ENCODE results near the gene ELMO2. TPM values are rescaled to one million over a fixed set of nuclear protein-coding genes. Genes with fewer than 3 reads are reported as not detected.

ELMO2 gene, protein sequence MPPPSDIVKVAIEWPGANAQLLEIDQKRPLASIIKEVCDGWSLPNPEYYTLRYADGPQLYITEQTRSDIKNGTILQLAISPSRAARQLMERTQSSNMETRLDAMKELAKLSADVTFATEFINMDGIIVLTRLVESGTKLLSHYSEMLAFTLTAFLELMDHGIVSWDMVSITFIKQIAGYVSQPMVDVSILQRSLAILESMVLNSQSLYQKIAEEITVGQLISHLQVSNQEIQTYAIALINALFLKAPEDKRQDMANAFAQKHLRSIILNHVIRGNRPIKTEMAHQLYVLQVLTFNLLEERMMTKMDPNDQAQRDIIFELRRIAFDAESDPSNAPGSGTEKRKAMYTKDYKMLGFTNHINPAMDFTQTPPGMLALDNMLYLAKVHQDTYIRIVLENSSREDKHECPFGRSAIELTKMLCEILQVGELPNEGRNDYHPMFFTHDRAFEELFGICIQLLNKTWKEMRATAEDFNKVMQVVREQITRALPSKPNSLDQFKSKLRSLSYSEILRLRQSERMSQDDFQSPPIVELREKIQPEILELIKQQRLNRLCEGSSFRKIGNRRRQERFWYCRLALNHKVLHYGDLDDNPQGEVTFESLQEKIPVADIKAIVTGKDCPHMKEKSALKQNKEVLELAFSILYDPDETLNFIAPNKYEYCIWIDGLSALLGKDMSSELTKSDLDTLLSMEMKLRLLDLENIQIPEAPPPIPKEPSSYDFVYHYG
- 25.8 and 29.0 TPM in 2 replicates for total RNA-seq (2011; cell fraction: chromatin; rRNA removed; ENCODE audit: low replicate concordance)
- 10.8 and 12.8 TPM in 2 replicates for total RNA-seq (2011; cell fraction: nucleolus; rRNA removed)
- total RNA-seq (2011; cell fraction: nucleoplasm; rRNA removed): 19.3 and 27.9 TPM in 2 replicates
- 7.5 and 10.5 TPM in 2 replicates for total RNA-seq (2014; rRNA removed)
- total RNA-seq (2014; rRNA removed; fragmentation: Illumina TruSeq; extraction: Trizol): 10.2 and 10.6 TPM in 2 replicates
- total RNA-seq (2015; rRNA removed; fragmentation: Illumina TruSeq; extraction: Trizol): 14.3 and 16.8 TPM in 2 replicates
- 16.5 and 19.6 TPM in 2 replicates for total RNA-seq (2021)
- 16.4 and 17.6 TPM in 2 replicates for polyA plus RNA-seq (2011; rRNA removed)
- polyA plus RNA-seq (2011; cell fraction: cytosol; rRNA removed): 22.4 and 24.3 TPM in 2 replicates
- polyA plus RNA-seq (2011; cell fraction: nucleus; rRNA removed): 32.1 and 38.6 TPM in 2 replicates
- polyA plus RNA-seq (2012): 13.4 and 16.5 TPM in 2 replicates
- polyA plus RNA-seq (2014; fragmentation: Illumina TruSeq; extraction: Trizol): 16.4 and 21.5 TPM in 2 replicates
- polyA plus RNA-seq (2014; fragmentation: Nextera tagmentation; extraction: Ambion mirVana): 10 to 100 TPM in 1 of 2 experiments, 1 to 10 TPM in 1; 8.8 to 15.9 TPM
- 12.2 and 14.8 TPM in 2 replicates for polyA plus RNA-seq (2014; rRNA removed)
- 20.3 and 24.0 TPM in 2 replicates for polyA minus RNA-seq (2011; rRNA and poly(A)+ RNA removed)
- polyA minus RNA-seq (2011; cell fraction: cytosol; rRNA and poly(A)+ RNA removed): 12.3 and 15.4 TPM in 2 replicates
- 9.2 and 15.8 TPM in 2 replicates for polyA minus RNA-seq (2011; cell fraction: nucleus; rRNA and poly(A)+ RNA removed)
- percentile 65 among the genes with signal in this experiment for Bru-seq, nascent RNA
- percentile 67 among the genes with signal in this experiment for BruChase-seq, experiment 1, labeled RNA remaining after a 2-hour chase
- percentile 72 among the genes with signal in this experiment for BruChase-seq, experiment 2, labeled RNA remaining after a 6-hour chase
- long read RNA-seq, experiment 1, transcript ELMO2-201 (22 exons, 3,669 nt): major isoform, 12 of 45 reads
- long read RNA-seq, experiment 1, partial matches to known transcripts: 6 of 45 reads
- long read RNA-seq, experiment 1, other reads (novel, unspliced or antisense): 22 of 45 reads
- long read RNA-seq, experiment 2, partial matches to known transcripts: 1 of 5 reads
- long read RNA-seq, experiment 2, other reads (novel, unspliced or antisense): 3 of 5 reads
- long read RNA-seq, experiment 3, partial matches to known transcripts: 1 of 3 reads
- long read RNA-seq, experiment 3, other reads (novel, unspliced or antisense): 2 of 3 reads

DNA sequence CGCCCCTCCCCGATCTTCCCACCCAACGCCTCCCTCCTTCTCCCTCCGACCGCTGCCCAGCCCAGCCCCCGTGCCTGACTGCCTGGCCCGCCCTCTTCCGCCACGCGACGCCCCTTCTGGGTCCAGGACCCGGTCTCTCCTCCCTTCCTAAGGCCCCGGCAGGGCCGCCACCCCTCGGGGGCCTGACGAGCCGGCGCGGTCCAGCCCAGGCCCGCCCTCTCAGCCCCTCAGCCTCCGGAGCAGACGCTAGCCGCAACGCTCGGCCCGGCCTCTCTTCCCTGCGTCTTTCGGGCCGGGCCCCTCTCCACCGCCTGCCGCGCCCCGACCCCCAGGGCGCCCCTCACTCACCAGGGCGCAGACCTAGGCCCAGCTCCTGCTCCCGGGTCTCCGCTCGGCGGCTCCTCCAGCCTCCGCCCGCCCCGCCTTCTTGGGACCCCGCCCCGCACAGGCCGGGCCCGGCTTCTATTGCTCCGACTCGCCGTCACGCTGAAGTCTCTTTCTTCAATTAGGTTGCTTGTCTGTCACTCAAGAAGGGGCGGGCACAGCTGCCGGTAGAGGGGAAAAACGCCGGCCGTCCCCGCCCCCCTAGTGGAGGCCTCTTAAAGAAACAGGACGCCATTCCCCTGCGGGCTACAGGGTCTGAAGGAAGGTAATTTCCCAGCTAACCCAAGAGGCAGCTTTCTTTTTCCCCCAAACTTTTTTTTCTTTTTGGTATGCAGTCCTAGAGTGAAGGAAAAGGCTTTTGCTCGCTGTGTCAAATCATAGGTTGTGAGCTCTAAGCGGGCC is at the start of gene ELMO2:
Gene ELMO2 (minus strand): TSS at position 416 of the 786 bp plus-strand sequence. CDS start 12,133 bp downstream, outside the sequence.
- in situ Hi-C loops (cut with MboI) (no loop called here), intact Hi-C loops (cut with micrococcal nuclease) (no loop called here)
- H3K27me3 ChIP-seq (ENCODE audit: control insufficient read depth in 2 of 2, insufficient read depth in 2 of 2, low read length in 2 of 2): no peaks in the 10 kb centered on the region
- peak; percentile 89 for FAIRE-seq
- peaks cover 11% of the 10 kb centered on the region; the same call in 1 of the 2 replicates for H4K20me1 ChIP-seq (replicated peaks; ENCODE audit: control insufficient read depth, insufficient read depth, low read length)
- CTCF ChIA-PET (ENCODE audit: low intra/inter-chr PET ratio): interaction anchor here (0.6 to 1.1 kb wide), 2 partner anchors 99 to 1752 kb away, joined by 3 read pairs; partner anchors contain the start of gene CDH22
- peak within 1 kb of the TSS; percentile 58 to 91; a peak in 3 of 4 replicates for H3K9ac ChIP-seq (ENCODE audit: insufficient read depth in 1 of 2, low read depth in 2 of 2, low read length in 2 of 2)
- POLR2A ChIA-PET: interaction anchor here (0.6 kb wide), 2 partner anchors 19 to 38 kb away, joined by 3 read pairs; no protein-coding TSS in a partner anchor
- peak within 1 kb of the TSS; percentile 92 for H2AFZ ChIP-seq (ENCODE audit: low read depth, low read length)
- no peaks in the 10 kb centered on the region for H3K9me3 ChIP-seq (replicated peaks; ENCODE audit: control insufficient read depth, insufficient read depth, low read depth, low read length)
- ATAC-seq: peak; percentile 96
- no TSS peak for BruUV-seq (replicated peaks)
- H3K27ac ChIP-seq (ENCODE audit: extremely low read depth, low read depth, low read length): peak within 1 kb of the TSS; percentile 65
- 4% methylated on average over 21 of the region's 60 CpGs for WGBS (ENCODE audit: insufficient coverage, low coverage, missing lambda C conversion rate)
- H3K79me2 ChIP-seq (ENCODE audit: control insufficient read depth, insufficient read depth, low read length): peaks cover 13% of the 10 kb centered on the region
- peak; percentile 92 to 97 (median 94) for DNase-seq (ENCODE audit: extremely low read depth in 1 of 4, low spot score in 3 of 4)
- no peaks in the 10 kb centered on the region for H3K36me3 ChIP-seq (ENCODE audit: control insufficient read depth, insufficient read depth, low read length)
- H3K4me1 ChIP-seq (replicated peaks in 1 of 2; ENCODE audit: control insufficient read depth in 2 of 2, insufficient read depth in 2 of 2, low read length in 2 of 2): peaks cover 22 to 24% of the 10 kb centered on the region in 2 experiments; a peak in 4 of 5 replicates
- peak within 1 kb of the TSS; percentile 95 for H3K4me3 ChIP-seq
- peak within 1 kb of the TSS; percentile 78 for H3K4me2 ChIP-seq (ENCODE audit: insufficient read depth, low read length)
- no peaks in the 10 kb centered on the region for H3K9me1 ChIP-seq (ENCODE audit: control insufficient read depth, insufficient read depth, low read length)
- TF ChIP-seq ASH1L (IDR thresholded peaks at IDR 0.05; ENCODE audit: borderline replicate concordance, low read depth, partially characterized antibody): peak; percentile 86
- no peak for TF ChIP-seq POLR3A (IDR thresholded peaks at IDR 0.05; ENCODE audit: borderline replicate concordance, extremely low read depth, insufficient read depth, insufficient read length)
- TF ChIP-seq, protein P1, sequence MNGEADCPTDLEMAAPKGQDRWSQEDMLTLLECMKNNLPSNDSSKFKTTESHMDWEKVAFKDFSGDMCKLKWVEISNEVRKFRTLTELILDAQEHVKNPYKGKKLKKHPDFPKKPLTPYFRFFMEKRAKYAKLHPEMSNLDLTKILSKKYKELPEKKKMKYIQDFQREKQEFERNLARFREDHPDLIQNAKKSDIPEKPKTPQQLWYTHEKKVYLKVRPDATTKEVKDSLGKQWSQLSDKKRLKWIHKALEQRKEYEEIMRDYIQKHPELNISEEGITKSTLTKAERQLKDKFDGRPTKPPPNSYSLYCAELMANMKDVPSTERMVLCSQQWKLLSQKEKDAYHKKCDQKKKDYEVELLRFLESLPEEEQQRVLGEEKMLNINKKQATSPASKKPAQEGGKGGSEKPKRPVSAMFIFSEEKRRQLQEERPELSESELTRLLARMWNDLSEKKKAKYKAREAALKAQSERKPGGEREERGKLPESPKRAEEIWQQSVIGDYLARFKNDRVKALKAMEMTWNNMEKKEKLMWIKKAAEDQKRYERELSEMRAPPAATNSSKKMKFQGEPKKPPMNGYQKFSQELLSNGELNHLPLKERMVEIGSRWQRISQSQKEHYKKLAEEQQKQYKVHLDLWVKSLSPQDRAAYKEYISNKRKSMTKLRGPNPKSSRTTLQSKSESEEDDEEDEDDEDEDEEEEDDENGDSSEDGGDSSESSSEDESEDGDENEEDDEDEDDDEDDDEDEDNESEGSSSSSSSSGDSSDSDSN (IDR thresholded peaks at IDR 0.05; ENCODE audit: borderline replicate concordance in 1 of 2, low read depth in 2 of 2, low read length in 2 of 2): 0 out of 4 replicates have a peak, but pooled peaks have one; percentile 39 to 75
- TF ChIP-seq RB1 (IDR thresholded peaks at IDR 0.05; ENCODE audit: low read depth): peak; percentile 43; the same call in 1 of the 2 replicates
- peak; percentile 66 for TF ChIP-seq ZBTB7A (IDR thresholded peaks at IDR 0.05; ENCODE audit: borderline replicate concordance, control insufficient read depth, low read depth, low read length)
- no peak for TF ChIP-seq ZNF561 (CRISPR knock-in tag; conservative IDR thresholded peaks at IDR 0.05)
- peak; percentile 53; the same call in 1 of the 2 replicates for TF ChIP-seq POLR2A (conservative IDR thresholded peaks at IDR 0.05)
- peak; percentile 25; the same call in 1 of the 2 replicates for TF ChIP-seq L3MBTL2 (IDR thresholded peaks at IDR 0.05)
- TF ChIP-seq CBX8 (IDR thresholded peaks at IDR 0.05; ENCODE audit: borderline replicate concordance, extremely low read depth, low read depth, low read length, poor library complexity, severe bottlenecking): no peak
- TF ChIP-seq TBP (optimal IDR thresholded peaks at IDR 0.05; ENCODE audit: low read depth, low read length): peak; percentile 4
